Muscle layer of duodenum (tissue), 2 donors: ENCODE measurements around the gene NPTX2.

ENCODE experiments used
- H3K27ac ChIP-seq: one replicate; pipeline ENCODE4 v1.7.0; 2013; ENCODE audit warnings: mild to moderate bottlenecking, low read length
- H3K27me3 ChIP-seq: one replicate; pipeline ENCODE4 v1.7.0; 2013; ENCODE audit warnings: low read depth, mild to moderate bottlenecking, control low read depth, low read length
- H3K36me3 ChIP-seq, 2 donors: one replicate each; pipeline ENCODE4 v1.7.0; 2013; ENCODE audit warnings: low read length in 2 of 2, control low read depth in 1 of 2, mild to moderate bottlenecking in 1 of 2; ENCODE audit not compliant: insufficient read depth in 2 of 2, control insufficient read depth in 1 of 2
- H3K4me1 ChIP-seq, 2 donors: one replicate each; pipeline ENCODE4 v1.7.0; 2013; ENCODE audit warnings: low read length in 2 of 2, mild to moderate bottlenecking in 2 of 2, control low read depth in 1 of 2, moderate library complexity in 1 of 2; ENCODE audit not compliant: insufficient read depth in 2 of 2, control insufficient read depth in 1 of 2
- H3K4me3 ChIP-seq, 2 donors: one replicate each; pipeline ENCODE4 v1.7.0; 2013; ENCODE audit warnings: low read length in 2 of 2, low read depth in 1 of 2, mild to moderate bottlenecking in 1 of 2
- H3K9me3 ChIP-seq, 2 donors: one replicate each; pipeline ENCODE4 v1.7.0; 2013; ENCODE audit warnings: low read length in 2 of 2, control low read depth in 1 of 2, mild to moderate bottlenecking in 1 of 2; ENCODE audit not compliant: control insufficient read depth in 1 of 2
- donor health status: healthy.

NPTX2 gene

DNA sequence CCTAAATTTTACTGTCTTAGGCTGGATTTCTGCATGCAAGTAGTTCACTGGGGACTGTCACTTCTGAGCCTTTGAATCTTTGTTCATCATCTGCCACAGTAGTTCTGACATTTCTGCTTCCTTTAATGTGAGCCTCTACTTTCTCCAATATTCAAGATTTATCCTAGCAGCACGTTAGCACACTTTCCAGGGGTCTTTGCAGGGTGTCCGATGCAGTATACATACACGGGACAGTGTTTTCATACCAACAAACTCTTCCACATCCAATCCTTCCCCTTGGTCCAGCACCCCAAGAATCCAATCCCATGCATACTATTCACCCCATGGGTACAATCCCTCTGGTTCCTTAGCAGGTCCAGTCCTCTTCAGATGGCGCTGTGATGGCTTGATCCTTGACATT, 22.7 kb upstream of the NPTX2 start:
- H3K27me3 ChIP-seq = no peaks in the 10 kb centered on the region
- no peaks in the 10 kb centered on the region for H3K4me1 ChIP-seq
- H3K9me3 ChIP-seq = no peaks in the 10 kb centered on the region
- no peak overlapping the region for H3K4me3 ChIP-seq
- H3K36me3 ChIP-seq = no peaks in the 10 kb centered on the region
- no peak overlapping the region for H3K27ac ChIP-seq

DNA sequence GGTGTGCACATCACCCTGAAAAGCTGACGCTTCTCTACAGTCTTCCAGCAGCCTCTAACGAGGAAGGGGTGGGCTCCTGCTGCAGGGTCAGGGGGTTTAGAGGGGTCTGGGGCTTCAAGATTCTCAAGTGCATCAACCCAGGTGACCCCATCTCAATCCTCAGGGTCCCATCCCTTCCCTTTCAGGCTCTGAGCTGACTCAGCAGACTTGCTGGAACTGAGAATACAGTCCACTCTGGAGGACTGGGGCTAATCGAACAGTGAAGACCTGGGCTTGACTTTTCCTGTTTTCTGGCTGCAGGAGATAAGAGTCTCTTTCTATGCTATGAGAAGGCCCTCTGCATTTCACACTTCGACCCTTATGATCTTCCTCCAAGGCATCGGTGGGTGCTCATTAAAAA, 22.3 kb upstream of the NPTX2 start:
- H3K4me1 ChIP-seq = no peaks in the 10 kb centered on the region
- no peak overlapping the region for H3K27ac ChIP-seq
- H3K9me3 ChIP-seq = no peaks in the 10 kb centered on the region
- H3K27me3 ChIP-seq = no peaks in the 10 kb centered on the region
- no peaks in the 10 kb centered on the region for H3K36me3 ChIP-seq
- H3K4me3 ChIP-seq = no peak overlapping the region

DNA sequence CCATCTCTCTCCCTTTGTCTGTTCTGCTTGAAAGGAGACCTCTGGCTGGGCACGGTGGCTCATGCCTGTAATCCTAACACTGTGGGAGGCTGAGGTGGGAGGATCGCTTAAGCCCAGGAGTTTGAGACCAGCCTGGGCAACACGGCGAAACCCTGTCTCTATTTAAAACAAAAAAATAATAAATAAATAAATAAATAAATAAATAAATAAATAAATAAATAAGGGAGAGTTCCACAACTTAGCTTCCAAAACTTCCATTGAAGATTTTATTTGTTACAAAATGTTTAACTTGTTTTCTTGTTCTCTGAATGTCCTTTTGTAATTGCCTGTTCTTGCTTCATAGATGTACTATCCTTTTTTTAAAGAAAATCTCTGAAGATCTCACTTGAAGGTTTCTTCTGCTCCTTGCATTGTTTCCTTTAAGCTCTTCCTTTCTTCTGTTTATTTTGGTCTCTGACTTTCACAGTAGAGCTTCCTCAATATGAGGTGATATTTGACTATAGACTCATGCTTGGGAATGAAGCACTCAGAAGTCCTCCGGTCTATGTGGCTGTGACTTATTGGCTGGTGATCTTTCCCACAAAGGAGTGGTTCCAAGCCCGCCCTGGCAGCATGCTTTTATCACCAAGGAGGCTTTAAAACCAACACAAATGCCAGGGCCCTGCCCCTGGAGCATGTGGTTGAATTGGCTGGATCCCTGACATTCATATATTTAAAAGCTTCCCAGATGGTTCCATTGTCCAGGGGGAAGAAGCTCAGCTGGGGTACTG, 18.1 kb upstream of the NPTX2 start:
- Histone ChIP-seq H3K4me3 (no peak overlapping the region), H3K9me3 (no peaks in the 10 kb centered on the region), H3K27ac (no peak overlapping the region), H3K4me1 (no peaks in the 10 kb centered on the region), H3K36me3 (no peaks in the 10 kb centered on the region), H3K27me3 (no peaks in the 10 kb centered on the region)

DNA sequence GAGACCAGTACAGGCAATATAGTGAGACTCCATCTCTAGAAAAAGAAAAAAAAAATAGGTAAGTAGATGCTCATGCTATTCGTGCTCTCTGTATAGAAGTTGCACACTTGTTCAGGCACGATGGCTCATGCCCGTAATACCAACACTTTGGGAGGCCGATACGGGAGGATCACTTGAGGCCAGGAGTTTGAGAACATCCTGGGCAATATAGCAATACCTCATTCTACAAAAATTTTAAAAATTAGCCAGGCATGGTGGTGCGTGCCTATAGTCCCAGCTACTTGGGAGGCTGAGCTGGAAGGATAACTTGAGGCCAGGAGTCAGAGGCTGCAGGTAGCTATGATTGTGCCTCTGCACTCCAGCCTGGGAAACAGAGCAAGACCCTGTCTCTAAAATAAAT, 17.2 kb upstream of the NPTX2 start:
- H3K4me3 ChIP-seq = no peak overlapping the region
- no peaks in the 10 kb centered on the region for H3K27me3 ChIP-seq

DNA sequence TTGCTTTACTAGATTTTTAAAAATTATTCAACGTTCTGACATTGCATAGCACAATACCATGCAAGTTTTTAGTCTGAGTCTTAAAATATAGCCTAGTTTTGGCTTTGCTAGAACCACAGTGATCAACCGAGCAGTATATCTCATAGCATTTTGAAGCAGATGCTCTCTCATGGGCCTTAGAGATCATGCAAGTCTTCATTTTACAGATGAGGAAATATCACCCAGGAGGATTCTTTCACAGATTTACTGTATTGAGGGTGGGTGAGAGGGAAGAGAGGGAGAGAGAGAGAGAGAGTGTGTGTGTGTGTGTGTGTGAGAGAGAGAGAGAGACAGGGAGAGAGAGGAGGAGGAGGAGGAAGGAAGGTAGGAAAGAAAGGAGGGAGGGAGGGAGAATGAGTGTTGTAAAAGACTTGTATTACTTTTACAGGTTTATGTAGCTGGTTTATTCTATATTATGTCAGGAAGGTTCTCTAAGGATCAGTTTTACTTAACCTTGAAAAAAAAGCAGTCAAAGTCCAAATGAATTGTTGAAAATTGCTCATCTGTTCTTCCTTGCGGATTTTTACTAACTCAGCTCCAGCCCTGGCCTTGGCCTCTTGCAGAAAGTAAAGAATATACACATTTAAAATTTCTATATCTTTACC, 14.2 kb upstream of the NPTX2 start:
- Histone ChIP-seq H3K4me1 (no peaks in the 10 kb centered on the region), H3K9me3 (no peaks in the 10 kb centered on the region), H3K36me3 (no peaks in the 10 kb centered on the region), H3K4me3 (no peak overlapping the region), H3K27me3 (no peaks in the 10 kb centered on the region), H3K27ac (no peak overlapping the region)

More for the DNA sequence above, 17.2 kb upstream of the NPTX2 start:
- Histone ChIP-seq H3K27ac (no peak overlapping the region), H3K4me1 (no peaks in the 10 kb centered on the region), H3K36me3 (no peaks in the 10 kb centered on the region), H3K9me3 (no peaks in the 10 kb centered on the region)

DNA sequence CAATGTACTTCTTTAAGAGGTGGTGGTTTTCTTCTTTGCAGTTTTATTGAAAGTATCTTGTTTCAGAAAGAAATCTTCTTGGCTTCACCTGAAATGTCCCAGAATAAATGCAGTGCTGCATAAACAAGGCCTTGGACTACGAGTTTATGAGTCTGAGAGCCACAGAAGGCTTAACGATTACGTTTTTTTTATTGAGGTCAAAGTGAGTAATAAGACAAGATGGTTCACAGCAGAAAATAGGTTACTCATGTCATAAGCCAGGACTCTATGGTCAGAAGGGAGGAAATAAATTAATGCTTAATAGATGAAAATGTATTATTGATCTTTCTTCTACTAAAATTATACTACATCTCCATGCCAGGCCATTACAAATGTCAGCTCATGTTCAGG, 13.7 kb upstream of the NPTX2 start:
- Histone ChIP-seq H3K27me3 (no peaks in the 10 kb centered on the region), H3K36me3 (no peaks in the 10 kb centered on the region), H3K4me1 (no peaks in the 10 kb centered on the region), H3K27ac (no peak overlapping the region), H3K9me3 (no peaks in the 10 kb centered on the region), H3K4me3 (no peak overlapping the region)

DNA sequence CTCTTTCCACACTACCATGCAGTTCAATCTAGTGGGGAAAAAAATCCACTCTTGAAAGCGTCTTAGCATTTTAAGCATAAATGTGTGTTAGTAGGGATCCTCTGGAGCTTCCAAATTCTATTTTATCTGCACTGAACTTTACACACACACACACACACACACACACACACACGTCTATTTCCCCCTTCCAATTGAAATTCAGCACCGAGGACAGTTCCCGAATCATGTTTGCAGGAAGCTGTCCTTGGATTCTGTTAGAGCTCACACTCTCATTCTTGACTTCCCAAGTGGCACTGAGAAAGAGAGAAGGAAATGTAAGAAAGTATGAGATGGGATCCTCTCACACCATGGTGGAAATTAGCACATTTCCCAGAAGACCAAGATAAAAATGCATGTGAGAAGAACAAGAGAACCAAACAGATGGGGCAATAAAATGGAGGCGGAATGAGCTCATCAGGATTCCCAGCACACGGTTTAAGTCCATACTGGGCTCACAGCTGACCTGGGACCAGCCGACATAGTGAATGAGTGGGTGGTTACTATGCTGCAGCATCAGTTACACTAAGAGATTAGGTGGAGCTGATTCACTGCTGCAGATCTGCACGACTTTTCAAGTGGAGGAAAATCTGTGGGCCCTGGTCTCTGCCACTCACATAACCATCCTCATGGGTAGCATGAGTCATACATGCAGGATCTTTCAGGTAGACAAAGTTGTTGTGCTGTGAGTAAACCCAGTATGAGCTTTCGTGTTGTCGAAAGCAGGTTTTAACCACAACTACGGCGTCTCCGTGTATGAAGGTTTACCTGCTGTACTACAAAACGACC, 3.3 kb upstream of the NPTX2 start:
- H3K4me3 ChIP-seq = no peak overlapping the region
- peaks cover 0 to 10% of the 10 kb centered on the region in 2 donors for H3K4me1 ChIP-seq
- no peaks in the 10 kb centered on the region for H3K36me3 ChIP-seq
- H3K27me3 ChIP-seq = peaks cover 13% of the 10 kb centered on the region
- peaks cover 0 to 7% of the 10 kb centered on the region in 2 donors for H3K9me3 ChIP-seq
- H3K27ac ChIP-seq = no peak overlapping the region

DNA sequence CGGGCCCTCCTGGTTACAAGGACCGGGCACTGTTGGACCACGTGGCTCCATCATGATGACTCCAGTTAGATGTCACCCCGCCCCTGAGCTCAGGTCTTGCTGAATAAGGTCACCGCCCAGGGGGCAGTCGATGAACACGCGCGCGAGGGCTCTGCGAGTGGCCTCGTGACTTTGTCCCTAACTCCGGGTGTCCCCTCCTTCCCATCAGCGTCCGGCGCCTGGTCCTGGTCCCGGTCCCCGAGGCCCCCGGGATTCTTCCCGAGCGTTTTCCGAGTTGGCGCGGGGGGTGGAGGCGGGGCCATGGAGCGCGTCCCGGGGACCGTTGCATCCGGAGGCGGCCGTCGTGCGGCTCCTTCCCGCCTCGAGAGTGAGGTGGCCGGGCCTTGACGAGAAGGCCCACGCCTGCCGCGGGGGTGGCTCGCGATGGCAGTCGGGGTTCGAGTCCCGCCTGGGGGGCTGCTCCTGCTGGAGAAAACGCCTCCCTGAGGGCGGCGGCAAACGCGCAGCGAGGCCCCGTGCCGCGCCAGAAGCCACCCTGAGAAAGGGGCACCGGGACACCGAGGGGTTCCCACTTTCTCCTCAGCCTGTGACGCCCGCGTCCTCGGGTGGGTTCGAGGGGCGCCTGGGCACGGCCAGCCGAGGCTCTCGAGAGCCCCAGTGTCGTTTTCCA, 569 bp upstream of the NPTX2 start:
- Histone ChIP-seq H3K36me3 (no peaks in the 10 kb centered on the region), H3K4me3 (peak overlapping the region in 1 of 2 donors; percentile 54), H3K4me1 (peaks cover 0 to 10% of the 10 kb centered on the region in 2 donors), H3K9me3 (peaks cover 0 to 3% of the 10 kb centered on the region in 2 donors), H3K27ac (no peak overlapping the region), H3K27me3 (peaks cover 13% of the 10 kb centered on the region)

DNA sequence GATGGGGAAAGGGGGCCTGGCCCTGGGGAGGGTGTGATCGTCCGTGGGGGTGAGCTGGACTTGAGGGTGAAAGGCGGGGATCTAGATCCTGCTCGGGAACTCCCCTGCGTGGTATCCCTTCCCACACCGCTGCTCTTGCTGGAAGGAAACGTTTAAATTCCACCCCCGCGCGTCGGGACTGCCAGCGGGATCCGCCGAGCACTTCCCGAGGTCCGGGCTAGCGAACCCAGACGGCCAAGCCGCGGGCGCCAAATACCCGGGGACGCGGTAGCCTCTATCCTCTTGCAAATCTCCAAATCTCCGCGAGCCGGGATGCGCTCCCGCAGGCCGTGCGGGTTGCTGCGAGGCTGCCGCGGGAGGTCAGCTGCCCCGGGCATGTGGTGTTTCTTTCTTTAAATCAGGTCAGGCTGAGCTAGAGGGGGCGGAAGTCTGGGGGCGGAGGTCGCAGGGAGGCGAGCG, 904 bp downstream of the NPTX2 start:
- H3K9me3 ChIP-seq = no peaks in the 10 kb centered on the region
- H3K27me3 ChIP-seq = peaks cover 13% of the 10 kb centered on the region
- H3K36me3 ChIP-seq = no peaks in the 10 kb centered on the region
- no peak overlapping the region for H3K27ac ChIP-seq
- peaks cover 0 to 10% of the 10 kb centered on the region in 2 donors for H3K4me1 ChIP-seq
- H3K4me3 ChIP-seq = peak overlapping the region in 1 of 2 donors; percentile 54

DNA sequence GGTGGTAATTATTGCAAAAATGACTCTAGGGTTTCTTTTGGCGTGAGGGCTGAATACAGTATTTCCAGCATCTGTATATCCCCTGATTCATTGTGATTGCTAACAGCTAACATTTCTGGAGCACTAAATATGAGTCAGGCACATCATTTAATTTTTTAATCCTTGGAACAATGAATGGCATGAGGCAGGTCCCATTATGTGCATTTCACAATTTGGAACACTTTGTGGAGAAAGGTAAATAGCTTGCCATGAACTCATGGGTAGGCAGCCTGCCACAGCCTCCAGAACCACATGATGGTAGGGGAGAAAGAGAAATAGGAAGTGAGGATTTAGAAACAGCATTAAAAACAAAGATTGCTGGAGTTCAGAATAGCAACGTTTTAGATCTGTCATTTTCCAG, 1.7 kb downstream of the NPTX2 start:
- peaks cover 13% of the 10 kb centered on the region for H3K27me3 ChIP-seq
- peaks cover 0 to 10% of the 10 kb centered on the region in 2 donors for H3K4me1 ChIP-seq
- H3K9me3 ChIP-seq = no peaks in the 10 kb centered on the region
- H3K27ac ChIP-seq = no peak overlapping the region
- H3K4me3 ChIP-seq = peak overlapping the region in 1 of 2 donors; percentile 34
- no peaks in the 10 kb centered on the region for H3K36me3 ChIP-seq
